ENCODE results near the gene TSPEAR. TPM values are rescaled to one million over a fixed set of nuclear protein-coding genes. Genes with fewer than 3 reads are reported as not detected.

TSPEAR gene
- total RNA-seq, 4 donors from 2014 or later, result under 0.01 to 0.23 TPM; not detected in 2

DNA sequence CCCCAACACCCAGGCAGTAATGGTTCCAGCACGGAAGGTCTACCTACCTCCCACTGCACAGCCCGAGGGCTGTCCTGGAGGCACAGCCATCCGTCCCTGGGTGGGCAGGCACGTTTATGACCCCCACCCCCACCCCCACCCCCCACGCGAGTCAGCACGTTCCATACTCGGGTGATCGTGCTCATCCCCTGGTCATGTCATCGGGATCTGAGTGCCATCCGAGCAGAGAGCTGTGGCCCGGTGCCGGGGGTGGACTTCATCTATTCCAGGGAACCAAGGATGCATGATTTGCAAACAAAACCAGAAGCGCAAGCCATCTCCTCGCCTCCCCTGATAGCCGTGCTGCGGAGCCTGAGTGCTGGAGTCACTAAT, 1.1 kb downstream of the TSPEAR start:
- H3K4me1 ChIP-seq, result peaks cover 2 to 45% (median 24%) of the 10 kb centered on the region in 4 donors
- intact Hi-C loops (cut with DNase I), result no loop called here
- no peak overlapping the region for H3K4me3 ChIP-seq
- no peaks in the 10 kb centered on the region for H3K9me3 ChIP-seq
- H3K27me3 ChIP-seq, result peaks cover 8 to 90% (median 60%) of the 10 kb centered on the region in 4 donors
- DNase-seq (ENCODE audit: extremely low spot score), result no peak
- H3K36me3 ChIP-seq, result no peaks in the 10 kb centered on the region
- 8% methylated on average over 10 of the region's 17 CpGs for WGBS
- TF ChIP-seq POLR2A (IDR thresholded peaks at IDR 0.05; ENCODE audit: low read depth), result no peak
- TF ChIP-seq POLR2AphosphoS5 (IDR thresholded peaks at IDR 0.05), result no peak
- no peak for TF ChIP-seq EP300 (IDR thresholded peaks at IDR 0.05)
- TF ChIP-seq, protein P1, sequence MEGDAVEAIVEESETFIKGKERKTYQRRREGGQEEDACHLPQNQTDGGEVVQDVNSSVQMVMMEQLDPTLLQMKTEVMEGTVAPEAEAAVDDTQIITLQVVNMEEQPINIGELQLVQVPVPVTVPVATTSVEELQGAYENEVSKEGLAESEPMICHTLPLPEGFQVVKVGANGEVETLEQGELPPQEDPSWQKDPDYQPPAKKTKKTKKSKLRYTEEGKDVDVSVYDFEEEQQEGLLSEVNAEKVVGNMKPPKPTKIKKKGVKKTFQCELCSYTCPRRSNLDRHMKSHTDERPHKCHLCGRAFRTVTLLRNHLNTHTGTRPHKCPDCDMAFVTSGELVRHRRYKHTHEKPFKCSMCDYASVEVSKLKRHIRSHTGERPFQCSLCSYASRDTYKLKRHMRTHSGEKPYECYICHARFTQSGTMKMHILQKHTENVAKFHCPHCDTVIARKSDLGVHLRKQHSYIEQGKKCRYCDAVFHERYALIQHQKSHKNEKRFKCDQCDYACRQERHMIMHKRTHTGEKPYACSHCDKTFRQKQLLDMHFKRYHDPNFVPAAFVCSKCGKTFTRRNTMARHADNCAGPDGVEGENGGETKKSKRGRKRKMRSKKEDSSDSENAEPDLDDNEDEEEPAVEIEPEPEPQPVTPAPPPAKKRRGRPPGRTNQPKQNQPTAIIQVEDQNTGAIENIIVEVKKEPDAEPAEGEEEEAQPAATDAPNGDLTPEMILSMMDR (IDR thresholded peaks at IDR 0.05), result no peak
- H3K27ac ChIP-seq (replicated peaks in 1 of 4), result no peak overlapping the region

DNA sequence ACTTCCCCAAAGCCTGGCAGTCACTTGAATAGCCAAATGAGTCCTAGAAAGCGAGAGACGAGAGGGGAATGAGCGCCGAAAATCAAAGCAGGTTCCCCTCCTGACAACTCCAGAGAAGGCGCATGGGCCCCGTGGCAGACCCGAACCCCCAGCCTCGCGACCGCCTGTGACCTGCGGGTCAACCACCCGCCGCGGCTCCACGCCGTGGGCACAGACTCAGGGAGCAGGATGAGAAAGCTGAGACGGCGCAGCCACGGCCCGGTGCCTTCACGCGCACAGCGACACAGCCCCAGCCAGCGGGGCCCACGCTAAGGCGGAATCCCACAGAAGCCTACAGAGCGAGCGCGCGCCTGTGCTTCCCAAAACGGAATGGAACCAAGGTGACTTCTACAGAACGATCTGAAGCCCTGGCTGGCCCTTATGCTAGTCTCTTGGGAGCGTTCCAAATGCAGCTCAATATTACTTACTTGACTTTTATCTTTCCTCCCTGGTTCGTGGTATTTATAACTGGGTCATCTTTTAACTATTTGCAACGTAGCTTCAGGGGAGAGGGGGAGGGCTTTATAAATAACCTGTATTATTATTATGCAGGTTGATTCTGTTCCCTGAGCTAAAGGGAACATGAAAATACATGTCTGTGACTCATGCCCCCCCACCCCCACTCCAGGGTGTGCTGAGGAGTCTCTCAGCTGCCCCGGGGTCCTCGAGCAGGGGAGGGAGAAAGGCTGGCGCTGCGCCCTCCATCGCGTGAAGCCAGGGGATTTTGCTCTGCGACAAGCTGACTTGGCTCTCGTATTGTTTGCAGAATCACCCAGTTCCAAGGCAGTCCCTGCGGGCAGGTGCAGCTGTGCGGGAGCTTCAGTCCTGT, 1.7 kb downstream of the TSPEAR start:
- no peak for TF ChIP-seq POLR2AphosphoS5 (IDR thresholded peaks at IDR 0.05)
- no peak for TF ChIP-seq POLR2A (IDR thresholded peaks at IDR 0.05; ENCODE audit: low read depth)
- TF ChIP-seq, protein P1 (IDR thresholded peaks at IDR 0.05), result no peak
- no peak for TF ChIP-seq EP300 (IDR thresholded peaks at IDR 0.05)
- Histone ChIP-seq H3K4me1 (peaks cover 2 to 45% (median 24%) of the 10 kb centered on the region in 4 donors), H3K36me3 (no peaks in the 10 kb centered on the region), H3K27me3 (peaks cover 8 to 92% (median 60%) of the 10 kb centered on the region in 4 donors), H3K4me3 (peak overlapping the region in 1 of 4 donors; percentile 7), H3K9me3 (no peaks in the 10 kb centered on the region), H3K27ac (replicated peaks in 1 of 4) (no peak overlapping the region)
- intact Hi-C loops (cut with DNase I), result no loop called here
- 9% methylated on average over 31 of the region's 45 CpGs for WGBS
- no peak for DNase-seq (ENCODE audit: extremely low spot score)

DNA sequence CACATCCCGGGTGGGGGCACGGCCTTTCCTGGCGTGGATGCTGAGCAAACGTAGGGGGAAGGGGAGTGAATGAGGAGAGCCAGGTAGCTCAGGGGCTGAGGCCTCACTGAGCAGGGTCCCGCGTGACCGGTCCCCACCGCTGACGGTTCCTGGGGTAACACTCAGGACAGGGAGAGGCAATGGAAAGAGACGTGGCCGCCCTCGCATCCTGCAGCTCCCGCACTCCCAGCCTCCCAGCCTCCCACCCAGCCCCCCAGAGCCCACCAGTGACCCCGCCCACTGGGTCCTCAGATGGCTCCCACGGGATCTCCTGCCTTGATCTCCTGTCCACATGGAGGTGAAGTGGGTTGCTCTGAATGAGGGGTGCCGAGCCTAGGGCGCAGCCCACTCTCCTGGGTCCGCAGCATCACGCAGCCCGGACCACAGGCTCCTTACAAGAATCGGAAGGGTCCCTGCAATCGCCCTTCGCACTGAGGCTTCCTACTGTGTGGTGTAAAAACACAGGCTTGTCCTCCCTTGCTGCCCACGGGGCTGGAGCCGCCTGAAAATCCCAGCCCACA, 2.4 kb downstream of the TSPEAR start:
- Histone ChIP-seq H3K36me3 (no peaks in the 10 kb centered on the region), H3K27ac (replicated peaks in 1 of 4) (no peak overlapping the region), H3K4me1 (peaks cover 2 to 45% (median 24%) of the 10 kb centered on the region in 4 donors), H3K27me3 (peaks cover 8 to 94% (median 63%) of the 10 kb centered on the region in 4 donors), H3K4me3 (no peak overlapping the region), H3K9me3 (no peaks in the 10 kb centered on the region)
- 32% methylated on average over 5 of the region's 25 CpGs for WGBS
- TF ChIP-seq EP300 (IDR thresholded peaks at IDR 0.05) (no peak), POLR2A (IDR thresholded peaks at IDR 0.05; ENCODE audit: low read depth) (no peak)
- intact Hi-C loops (cut with DNase I), result no loop called here
- DNase-seq (ENCODE audit: extremely low spot score), result no peak

DNA sequence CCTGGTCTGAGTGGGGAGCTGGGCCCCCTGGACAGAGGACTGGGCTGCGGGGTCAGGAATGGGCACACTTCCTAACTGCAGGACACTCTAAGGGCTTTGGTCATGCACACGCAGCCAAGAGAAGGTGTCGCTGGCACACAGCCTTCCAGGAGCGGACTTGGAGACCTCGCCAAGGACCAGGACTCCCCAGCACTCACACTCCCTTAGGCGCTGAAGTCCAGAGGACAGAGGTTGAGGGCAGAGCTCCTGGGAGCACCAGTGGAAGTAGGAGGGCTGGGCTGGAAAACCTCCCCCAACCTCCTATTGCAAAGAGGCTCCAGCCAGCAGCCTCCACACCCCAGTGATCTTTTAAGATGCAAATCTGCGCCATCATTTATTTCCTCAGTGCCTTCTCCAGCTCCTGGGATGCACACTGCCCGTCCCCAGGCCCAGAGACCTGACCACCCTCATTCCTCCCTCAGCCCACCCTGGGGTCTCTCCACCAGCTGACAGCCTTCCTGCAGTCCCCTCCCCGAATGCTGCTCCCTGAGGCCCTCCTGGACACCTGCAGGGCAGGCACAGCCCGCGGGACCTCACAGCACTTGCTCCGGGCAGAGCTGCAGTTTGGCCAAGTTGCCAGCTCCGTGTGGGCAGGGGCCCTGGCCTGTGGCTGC, 3.0 kb downstream of the TSPEAR start:
- Histone ChIP-seq H3K27ac (replicated peaks in 1 of 4) (no peak overlapping the region), H3K4me3 (no peak overlapping the region), H3K36me3 (no peaks in the 10 kb centered on the region), H3K27me3 (peaks cover 8 to 94% (median 65%) of the 10 kb centered on the region in 4 donors), H3K4me1 (peaks cover 2 to 45% (median 24%) of the 10 kb centered on the region in 4 donors), H3K9me3 (no peaks in the 10 kb centered on the region)
- intact Hi-C loops (cut with DNase I), result no loop called here
- no peak for DNase-seq (ENCODE audit: extremely low spot score)
- no peak for TF ChIP-seq POLR2A (IDR thresholded peaks at IDR 0.05; ENCODE audit: low read depth)
- TF ChIP-seq, protein P1 (IDR thresholded peaks at IDR 0.05), result no peak
- TF ChIP-seq POLR2AphosphoS5 (IDR thresholded peaks at IDR 0.05), result no peak
- no peak for TF ChIP-seq EP300 (IDR thresholded peaks at IDR 0.05)
- WGBS, result 8% methylated on average over 9 of the region's 13 CpGs
